ENCODE data around the gene TMEM145.

Gene TMEM145

DNA sequence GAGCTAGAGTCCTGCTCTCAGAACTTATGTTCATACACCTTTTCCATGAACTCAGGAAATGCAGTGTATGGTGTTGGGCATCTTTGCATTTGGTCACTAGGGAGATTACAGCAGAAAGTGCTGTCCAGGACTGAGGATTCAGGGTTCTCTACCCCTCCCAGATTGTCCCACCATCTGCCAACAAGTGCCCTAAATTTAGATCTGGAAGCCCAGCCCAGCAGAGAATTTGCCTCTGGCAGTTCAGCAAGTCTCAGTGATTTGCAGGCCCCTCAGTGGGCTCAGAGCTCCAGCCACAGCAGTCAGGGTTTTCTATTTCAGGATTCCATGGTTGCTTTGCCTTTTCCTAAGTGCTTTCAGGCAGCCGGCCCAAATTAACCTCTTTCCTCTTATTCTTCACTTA lies 53.6 kb downstream of the TMEM145 start:
- no peak for DNase-seq

DNA sequence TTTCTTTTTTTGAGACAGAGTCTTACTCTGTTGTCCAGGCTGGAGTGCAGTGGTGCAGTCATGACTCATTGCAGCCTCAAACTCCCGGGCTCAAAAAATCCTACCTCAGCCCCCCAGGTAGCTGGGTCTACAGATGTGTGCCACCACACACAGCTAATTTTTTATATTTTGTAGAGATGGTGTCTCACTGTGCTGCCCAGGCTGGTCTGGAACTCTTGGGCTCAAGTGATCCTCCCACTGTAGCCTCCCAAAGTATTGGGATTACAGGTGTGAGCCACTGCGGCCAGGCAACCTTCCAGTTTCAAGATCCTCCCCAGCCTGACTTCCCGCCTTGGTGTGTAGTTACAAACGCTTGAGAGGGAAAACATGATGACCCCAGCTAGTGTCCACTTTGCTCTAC lies 54.8 kb downstream of the TMEM145 start:
- no peak for DNase-seq

DNA sequence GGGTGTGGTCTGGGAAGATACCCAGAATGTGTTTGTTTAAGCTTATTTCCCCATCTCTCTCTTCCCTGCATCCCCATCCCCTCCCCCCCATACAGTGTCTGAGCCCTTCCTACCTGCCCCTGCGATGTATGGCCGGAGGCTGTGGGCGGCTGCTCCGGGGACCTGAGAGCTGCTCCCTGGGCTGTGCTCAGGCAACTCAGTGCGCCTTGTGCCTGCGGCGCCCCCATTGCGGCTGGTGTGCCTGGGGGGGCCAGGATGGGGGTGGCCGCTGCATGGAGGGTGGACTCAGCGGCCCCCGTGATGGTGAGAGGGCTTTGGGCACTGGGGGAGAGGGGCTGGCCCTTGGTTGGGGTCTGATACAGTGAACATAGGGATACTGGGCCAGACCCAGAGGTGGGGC lies 55.3 kb downstream of the TMEM145 start:
- no peak for DNase-seq

DNA sequence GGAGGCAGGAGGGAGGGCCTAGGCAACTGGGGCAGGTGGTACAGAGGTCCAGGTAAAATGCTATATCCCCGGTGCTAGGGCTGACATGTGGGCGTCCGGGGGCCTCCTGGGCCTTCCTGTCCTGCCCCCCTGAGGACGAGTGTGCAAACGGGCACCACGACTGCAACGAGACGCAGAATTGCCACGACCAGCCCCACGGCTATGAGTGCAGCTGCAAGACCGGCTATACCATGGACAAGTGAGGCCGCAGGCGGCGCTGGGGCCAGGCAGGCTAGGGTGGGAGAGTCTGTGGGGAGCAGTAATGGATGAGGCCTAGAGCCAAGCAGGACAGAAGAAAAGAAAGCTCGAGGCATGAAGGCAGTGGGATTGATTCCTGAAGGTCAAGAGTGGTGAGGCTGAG lies 55.7 kb downstream of the TMEM145 start:
- DNase-seq, result no peak

DNA sequence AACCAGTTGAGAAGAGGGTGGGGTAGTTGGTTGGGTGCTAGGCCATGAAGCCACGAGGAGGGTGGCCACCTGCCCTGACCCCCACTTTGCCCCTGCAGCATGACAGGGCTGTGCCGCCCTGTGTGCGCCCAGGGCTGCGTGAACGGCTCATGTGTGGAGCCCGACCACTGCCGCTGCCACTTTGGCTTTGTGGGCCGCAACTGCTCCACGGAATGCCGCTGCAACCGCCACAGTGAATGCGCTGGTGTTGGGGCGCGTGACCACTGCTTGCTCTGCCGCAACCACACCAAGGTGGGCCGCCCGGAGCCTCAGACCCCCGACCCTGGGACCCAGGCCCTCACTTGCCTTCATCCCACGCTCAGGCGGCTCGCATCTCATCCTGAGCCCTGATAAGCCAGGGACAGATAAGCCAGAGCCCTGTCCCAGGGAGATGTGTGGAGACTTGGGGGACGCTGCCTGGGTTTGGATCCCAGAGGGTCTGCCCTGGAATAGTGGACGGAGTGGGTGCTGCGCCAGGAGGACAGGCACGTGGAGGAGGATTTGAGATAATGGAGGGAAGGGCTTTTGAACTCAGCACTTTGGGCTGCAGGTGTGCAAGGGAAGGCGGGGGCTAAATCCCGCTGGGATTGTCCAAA lies 56.4 kb downstream of the TMEM145 start:
- DNase-seq, result no peak

DNA sequence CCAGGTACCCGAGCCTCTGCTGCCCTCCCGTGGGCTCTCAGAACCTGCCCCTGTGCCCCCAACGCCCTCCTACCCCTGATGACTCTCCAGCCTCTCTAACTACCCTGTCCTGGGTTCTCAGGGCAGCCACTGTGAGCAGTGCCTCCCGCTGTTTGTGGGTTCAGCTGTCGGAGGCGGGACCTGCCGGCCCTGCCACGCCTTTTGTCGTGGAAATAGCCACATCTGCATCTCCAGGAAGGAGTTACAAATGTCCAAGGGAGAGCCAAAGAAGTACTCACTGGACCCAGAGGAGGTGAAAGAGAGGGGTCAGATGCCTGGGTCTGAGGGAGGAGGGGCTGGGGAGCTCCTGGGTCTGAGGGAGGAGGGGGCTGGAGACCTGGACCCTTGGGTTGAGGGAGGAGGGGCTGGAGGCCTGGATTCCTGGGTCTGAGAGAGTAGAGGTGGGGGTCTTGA lies 57.0 kb downstream of the TMEM145 start:
- no peak for DNase-seq

DNA sequence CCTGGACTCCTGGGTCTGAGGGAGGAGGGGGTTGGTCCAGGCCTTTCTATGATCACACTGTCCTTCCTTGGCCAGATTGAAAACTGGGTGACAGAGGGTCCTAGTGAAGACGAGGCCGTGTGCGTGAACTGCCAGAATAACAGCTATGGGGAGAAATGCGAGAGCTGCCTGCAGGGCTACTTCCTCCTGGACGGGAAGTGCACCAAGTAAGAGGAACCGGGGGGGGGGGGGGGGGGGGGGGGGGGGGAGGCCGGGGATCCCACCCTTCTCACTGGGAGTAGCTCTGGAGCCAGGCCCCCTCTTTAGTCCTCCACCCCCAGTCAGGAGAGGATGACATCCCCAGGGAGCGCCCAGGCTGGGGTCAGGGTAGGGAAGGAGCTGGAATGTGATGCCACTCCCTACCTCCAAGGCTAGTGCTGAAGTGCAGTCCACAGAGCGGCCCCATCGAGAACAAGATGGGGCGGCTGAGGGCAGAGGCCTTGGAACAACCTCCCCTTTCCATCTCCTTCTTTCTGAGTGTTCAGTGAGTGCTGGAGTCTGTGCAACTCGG lies 57.6 kb downstream of the TMEM145 start:
- DNase-seq, result no peak
